ENCODE results near the gene GSG1L.

GSG1L gene

DNA sequence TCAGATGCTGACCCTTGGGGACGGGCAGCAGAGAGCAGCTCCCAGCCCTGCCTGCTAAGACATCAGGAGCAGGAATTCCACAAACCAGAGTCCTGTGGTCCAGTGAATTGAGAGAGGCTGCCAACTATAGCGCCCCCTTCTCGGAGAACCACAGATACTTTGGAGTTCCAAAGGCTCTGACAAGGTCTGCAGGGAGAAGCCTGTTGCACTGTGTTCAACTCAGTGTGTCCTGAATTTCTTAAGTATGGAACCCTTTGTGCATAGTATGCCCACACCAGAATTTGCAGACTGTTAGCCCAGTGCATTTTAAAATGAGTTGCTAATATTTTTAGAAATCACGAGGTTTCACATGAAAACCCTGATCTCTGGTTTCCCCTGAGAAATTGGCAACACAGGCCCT, 290.2 kb downstream of the GSG1L start:
- TF ChIP-seq, protein P1, sequence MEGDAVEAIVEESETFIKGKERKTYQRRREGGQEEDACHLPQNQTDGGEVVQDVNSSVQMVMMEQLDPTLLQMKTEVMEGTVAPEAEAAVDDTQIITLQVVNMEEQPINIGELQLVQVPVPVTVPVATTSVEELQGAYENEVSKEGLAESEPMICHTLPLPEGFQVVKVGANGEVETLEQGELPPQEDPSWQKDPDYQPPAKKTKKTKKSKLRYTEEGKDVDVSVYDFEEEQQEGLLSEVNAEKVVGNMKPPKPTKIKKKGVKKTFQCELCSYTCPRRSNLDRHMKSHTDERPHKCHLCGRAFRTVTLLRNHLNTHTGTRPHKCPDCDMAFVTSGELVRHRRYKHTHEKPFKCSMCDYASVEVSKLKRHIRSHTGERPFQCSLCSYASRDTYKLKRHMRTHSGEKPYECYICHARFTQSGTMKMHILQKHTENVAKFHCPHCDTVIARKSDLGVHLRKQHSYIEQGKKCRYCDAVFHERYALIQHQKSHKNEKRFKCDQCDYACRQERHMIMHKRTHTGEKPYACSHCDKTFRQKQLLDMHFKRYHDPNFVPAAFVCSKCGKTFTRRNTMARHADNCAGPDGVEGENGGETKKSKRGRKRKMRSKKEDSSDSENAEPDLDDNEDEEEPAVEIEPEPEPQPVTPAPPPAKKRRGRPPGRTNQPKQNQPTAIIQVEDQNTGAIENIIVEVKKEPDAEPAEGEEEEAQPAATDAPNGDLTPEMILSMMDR (IDR thresholded peaks at IDR 0.05; ENCODE audit: low read depth, low read length) = no peak
- DNase-seq (ENCODE audit: extremely low read depth, low read depth) = no peak

DNA sequence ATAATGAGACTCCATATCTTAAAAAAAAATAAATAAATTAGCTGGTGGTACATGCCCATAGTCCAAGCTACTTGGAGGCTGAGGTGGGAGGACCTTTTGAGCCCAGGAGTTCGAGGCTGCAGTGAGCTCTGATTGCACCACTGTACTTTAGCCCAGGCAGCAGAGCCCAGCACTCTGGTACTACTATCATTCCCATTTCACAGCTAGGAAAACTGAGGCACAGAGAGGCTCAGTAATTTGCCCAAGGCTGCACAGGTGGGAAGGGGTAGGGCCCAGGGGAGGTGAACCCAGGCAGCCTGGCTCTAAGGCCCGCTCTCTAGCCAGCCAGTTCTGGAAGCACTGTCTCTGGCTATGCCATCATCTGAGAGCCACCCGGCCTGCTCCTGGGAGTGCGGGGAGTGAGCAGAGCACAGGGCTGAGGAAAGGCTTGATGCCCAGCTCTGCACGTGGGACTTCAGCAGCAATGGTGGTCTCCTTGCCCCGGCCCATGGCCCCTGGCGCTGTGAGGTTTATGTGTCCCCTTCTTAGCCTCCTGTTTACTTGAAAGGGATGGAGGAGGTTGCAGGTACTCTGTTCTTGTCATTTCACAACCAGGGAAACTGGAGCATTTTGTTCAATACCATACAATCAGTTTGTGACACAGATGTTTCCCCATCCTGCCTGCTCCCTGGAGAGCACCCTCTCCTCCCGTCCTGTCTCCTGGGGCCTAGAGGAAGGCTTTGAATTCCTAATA, 291.3 kb downstream of the GSG1L start:
- TF ChIP-seq, protein P1 (IDR thresholded peaks at IDR 0.05; ENCODE audit: low read depth, low read length) = no peak
- no peak for DNase-seq (ENCODE audit: extremely low read depth, low read depth)

DNA sequence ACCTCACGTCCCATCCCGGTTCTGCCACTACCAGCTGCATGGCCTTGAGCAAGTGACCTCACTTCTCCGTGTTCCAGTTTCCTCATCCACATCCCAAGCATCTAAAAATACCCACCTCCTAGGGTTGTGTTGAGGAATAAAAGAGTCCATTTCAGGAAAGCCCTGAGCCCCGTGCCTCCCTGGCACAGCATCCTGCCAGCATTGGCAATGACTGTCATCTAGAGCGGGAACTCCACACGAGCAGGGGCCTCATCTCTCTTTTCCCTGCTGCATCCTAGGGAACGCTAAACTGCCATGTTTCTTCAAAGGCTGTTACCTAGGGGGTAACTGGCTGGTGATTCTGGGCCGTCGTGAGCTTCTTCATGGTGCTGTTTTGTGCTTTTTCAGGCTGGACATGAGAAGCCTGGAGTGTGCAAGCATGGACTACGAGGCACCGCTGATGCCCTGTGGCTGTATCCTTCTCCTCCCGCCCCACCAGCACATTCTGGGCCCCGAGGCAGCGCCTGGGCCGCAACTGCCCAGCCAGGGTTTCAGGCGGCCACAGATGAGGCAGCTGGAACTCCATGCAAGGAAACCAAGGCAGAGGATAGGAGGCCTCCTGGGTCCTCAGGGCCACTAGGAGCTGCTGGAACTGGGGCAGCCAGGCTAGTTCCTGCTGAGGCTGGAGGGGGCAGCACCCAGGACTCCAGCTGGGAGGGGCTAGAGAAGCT, 292.2 kb downstream of the GSG1L start:
- TF ChIP-seq, protein P1 (IDR thresholded peaks at IDR 0.05; ENCODE audit: low read depth, low read length) = no peak
- no peak for DNase-seq (ENCODE audit: extremely low read depth, low read depth)

DNA sequence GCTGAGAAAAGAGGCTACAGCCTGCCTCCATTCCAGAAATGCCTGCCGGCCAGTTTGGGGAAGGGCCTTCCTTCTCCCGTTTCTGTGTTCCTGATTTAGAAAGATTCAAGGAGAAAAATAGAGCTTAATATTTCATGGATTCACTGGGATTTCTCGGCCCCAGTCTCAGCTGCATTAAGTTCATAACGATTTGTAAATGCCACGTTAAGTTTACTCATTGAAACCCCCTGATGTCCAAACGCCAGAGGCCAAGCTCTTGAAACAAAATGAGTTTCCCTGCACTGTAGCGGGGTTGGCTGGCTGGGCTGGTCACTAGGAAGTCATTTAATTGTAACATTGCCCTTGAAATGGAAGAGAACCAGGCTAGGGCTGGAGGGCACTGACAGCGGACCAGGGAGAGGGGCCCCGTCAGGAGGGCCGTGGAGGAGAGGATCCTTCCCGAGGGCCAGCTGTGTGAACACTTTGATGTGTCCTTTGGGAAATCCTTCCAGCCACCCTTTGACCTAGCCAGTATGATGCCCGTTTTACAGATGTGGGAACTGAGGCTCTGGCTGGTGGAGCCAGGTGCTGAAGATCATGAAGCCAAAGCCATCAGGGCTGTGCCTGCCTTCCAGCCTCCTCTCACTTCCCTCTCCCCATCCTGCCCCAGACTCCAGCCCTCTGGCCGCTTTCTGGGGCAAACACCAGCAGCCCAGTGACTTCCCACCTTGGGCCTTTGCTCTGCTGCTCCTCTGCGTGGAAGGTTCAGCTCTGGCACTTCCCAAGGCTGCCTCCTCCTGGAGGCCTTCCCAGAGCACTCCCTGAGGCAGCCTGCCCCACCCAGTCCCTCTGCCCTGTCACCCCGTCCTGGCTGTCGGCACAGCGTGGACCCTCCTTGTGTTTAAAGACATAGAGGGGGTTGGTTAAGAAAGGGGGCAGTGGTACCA, 293.0 kb downstream of the GSG1L start:
- TF ChIP-seq, protein P1 (IDR thresholded peaks at IDR 0.05; ENCODE audit: low read depth, low read length) = no peak
- DNase-seq (ENCODE audit: extremely low read depth, low read depth) = no peak

DNA sequence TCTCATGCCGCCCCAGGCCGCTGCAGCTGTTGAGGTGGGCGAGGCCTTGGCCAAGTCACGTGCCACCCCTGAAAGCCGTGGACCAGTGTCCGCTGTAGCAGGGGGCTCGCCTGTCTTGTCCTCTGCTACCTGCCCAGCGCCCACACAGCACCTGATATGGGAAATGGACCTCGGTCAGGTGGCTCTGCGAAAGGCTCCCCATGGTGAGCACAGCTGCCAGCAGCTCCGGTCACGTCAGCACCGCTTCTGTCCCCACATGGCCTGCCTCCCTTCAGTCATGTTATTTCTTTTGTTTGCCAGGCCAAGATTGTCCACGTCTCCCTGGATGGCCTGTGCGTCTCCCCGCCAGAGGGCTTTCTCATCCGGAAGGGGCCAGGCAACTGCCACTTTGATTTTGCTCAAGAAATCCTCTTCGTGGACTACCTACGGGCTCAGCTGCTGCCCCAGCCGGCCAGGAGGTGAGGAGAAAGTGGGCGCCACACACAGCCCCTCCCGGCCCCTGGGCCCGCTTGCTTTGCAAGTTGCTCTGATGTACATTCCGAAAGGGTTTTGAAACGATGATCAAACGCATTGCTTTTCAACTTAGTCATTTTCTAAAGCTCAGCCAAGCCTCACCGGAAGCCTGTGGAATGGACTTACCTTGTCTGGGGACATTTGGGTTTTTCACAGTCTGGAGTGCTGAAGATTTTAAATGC, 293.8 kb downstream of the GSG1L start:
- no peak for DNase-seq (ENCODE audit: extremely low read depth, low read depth)
- TF ChIP-seq, protein P1 (IDR thresholded peaks at IDR 0.05; ENCODE audit: low read depth, low read length) = no peak

DNA sequence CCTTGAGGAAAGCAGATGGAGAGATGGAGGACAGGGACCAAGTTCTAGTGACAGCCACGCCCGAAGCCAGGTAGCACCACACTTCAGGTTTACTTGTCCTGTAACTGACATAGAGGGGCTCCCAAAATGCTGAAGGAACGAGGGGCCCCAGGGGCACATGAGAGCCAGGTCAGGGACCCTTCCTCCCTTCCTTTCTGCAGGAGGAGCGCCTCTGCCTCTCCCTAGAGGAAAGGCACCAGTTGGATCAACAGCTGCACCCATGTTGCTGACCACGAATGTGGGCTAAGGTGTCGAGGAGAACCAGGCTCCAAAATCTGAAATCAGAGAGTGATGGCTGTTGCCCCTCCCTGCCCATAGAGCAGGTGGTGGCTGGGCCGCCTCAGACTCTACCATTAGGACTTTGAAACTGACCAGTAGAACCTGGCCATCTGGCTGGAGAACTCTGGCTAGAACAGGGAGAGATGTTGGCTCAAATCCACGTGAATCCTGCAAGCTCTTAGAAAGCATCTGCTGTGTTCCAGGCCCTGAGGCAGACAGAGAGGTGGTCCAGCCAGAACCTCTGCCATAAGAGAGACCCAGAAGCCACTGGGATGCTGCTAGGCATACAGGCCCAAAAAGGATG, 294.8 kb downstream of the GSG1L start:
- no peak for DNase-seq (ENCODE audit: extremely low read depth, low read depth)
- TF ChIP-seq, protein P1 (IDR thresholded peaks at IDR 0.05; ENCODE audit: low read depth, low read length) = no peak

Data from AG09319 (cell line).